ENCODE measurements around the gene ADAM17.

GRCh38 chr2:9555297-9556120 is at the start of gene ADAM17:
- peak in 3 of 7 experiments; percentile 67 to 73 (median 67) for TF ChIP-seq CTCF (IDR thresholded peaks at IDR 0.05)
- TF ChIP-seq EP300 (IDR thresholded peaks at IDR 0.05) = peak; percentile 72
- peak in 2 of 4 donors; percentile 67 to 91 for TF ChIP-seq POLR2A (IDR thresholded peaks at IDR 0.05)
- TF ChIP-seq POLR2AphosphoS5 (IDR thresholded peaks at IDR 0.05) = peak; percentile 93 to 98 (median 98)
